Mononuclear cell (primary cell): Measurements from ENCODE around the gene PAN2. TPM values are rescaled to one million over a fixed set of nuclear protein-coding genes. Genes with fewer than 3 reads are reported as not detected.
A peak's percentile ranks its signal among the peaks of the same experiment; 100 is the strongest.
"Not testable (repeated sequence)": the region's sequence is repeated elsewhere in the genome, so short reads cannot be mapped to it uniquely, and the experiment has no call there.

Experiments used
- H3K27me3 ChIP-seq: 2 replicates; pipeline ENCODE4 v1.6.0; 2011; ENCODE audit warnings: low read length, control low read depth; ENCODE audit not compliant: insufficient read depth
- H3K4me1 ChIP-seq: 2 replicates; pipeline ENCODE4 v1.5.1; 2011; ENCODE audit warnings: mild to moderate bottlenecking, low read length, control low read depth; ENCODE audit not compliant: insufficient read depth
- H3K4me3 ChIP-seq: 2 replicates; pipeline ENCODE4 v1.5.1; 2011; ENCODE audit warnings: mild to moderate bottlenecking, low read length, moderate library complexity
- H3K9me3 ChIP-seq: 2 replicates; pipeline ENCODE4 v1.5.1; 2011; ENCODE audit warnings: low read depth, mild to moderate bottlenecking, control low read depth, low read length
- total RNA-seq: library from RNA; depleted of rRNA; stranded (reverse); fragments of >200 nt; gene quantifications from one replicate; pipeline ENCODE4 v1.2.3, GENCODE V29; 2012

PAN2 gene
- total RNA-seq, 1 donor, result 39.8 TPM

DNA sequence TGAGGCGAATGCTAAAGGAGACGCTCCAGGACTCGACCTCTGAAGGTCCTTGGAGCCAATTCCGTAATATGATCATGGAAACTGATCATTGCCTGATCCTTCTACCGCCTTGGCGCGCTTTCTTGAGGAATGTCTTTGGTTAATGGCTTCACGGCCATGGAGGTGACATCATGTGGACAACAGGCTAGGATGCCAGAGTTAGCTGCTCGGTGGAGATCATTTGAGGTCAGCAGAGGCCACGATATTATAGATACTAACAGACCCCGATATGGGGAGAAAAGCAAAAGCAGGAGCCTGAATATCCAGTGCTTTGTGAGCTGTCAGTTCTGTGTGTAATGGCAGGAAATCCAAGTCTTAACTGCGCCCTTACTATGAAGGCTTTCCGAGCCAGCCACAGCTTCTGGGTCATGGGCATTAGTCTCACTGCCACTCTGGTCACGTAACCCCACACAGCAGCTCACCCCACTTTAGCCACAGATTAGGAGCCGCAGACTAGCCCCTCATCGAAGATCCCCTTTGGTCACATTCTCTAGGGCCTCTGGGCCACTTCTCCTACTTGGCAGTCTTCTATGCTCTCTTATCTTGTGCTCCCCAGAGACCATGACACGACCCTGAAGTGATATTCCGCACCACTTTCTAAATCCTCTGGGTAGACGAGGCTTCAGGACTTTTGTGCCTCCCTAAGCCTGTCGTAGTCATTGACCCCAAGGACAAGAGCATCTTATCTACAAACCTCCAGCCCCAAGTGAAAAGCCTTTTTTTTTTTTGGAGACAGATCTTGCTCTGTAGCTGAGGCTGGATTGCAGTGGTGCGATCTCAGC, 32.9 kb downstream of the PAN2 start:
- H3K4me1 ChIP-seq, result peaks cover 54% of the 10 kb centered on the region
- H3K9me3 ChIP-seq, result no peaks in the 10 kb centered on the region
- H3K27me3 ChIP-seq, result no peaks in the 10 kb centered on the region
- peak overlapping the region; percentile 84 for H3K4me3 ChIP-seq

DNA sequence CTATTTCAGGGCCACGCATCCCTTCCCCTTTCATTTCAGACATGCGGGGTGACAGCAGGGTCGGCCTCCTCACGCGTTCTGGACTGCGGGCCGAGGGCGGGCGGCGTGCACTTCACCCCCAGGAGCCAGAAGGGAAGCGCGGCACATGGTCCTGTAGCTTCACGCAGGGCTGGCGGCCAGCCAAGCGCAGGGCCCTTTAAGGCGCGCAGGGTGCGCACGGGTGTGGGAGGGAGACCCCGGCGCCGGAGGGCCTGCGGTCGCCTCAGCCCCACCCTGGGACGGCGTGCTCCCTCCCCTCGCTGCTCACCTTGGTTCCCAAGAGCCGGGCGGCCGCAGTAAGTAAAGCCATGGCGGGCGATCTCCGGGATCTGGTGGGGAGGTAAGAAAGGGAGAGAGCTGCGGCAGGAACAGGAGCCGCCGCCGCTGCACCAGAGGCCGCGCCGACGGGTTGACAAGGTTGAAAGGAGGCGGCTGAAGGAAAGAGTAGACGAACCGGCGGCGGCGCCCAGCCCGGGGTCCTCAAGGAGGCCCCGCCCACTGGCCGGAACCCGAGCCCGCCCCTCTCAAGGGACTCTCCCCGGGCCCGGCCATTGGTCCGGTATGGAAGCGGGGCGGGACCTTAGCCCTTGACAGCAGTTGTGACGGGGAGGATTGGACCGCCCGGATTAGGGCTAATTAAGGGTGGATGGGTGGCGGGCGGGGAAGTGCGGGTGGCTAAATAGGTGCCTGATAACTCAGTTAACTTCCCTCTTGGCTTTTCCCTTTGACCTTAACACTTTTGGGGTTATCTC, 33.8 kb downstream of the PAN2 start, which contains the start of gene CS:
Gene CS, minus strand, starts transcription at position 478 of the 791 bp plus-strand sequence. Its CDS starts 129 bp downstream, at position 349.
- H3K27me3 ChIP-seq, result no peaks in the 10 kb centered on the region
- H3K9me3 ChIP-seq, result no peaks in the 10 kb centered on the region
- H3K4me3 ChIP-seq, result peak within 1 kb of the TSS; percentile 84
- H3K4me1 ChIP-seq, result peaks cover 54% of the 10 kb centered on the region

DNA sequence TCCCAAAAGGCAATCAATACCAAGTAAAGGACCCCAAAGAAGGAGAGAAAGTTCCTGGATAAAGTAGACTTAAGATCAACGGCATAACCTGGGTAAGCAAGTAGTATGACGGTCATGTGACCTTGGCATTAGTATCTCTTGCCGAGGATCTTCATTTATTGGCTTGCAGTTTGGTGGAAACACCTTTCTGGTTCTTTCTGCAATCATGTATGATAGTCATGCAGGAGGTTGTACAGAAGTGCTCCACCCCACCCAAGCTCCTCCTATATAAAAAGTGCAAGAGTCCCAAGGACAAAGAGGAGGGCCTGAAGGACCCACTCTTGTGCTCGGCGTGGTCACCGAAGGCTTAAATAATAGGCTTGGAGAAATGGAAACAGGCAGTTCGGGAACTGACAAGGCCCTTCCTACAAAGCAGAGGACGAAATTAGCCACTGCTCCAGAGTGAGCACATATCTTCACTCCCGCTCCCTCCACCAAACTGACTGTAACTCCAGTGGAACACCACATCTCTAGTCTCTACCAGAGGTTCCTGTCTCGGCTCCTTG, 34.4 kb downstream of the PAN2 start:
- Histone ChIP-seq H3K4me3 (peak overlapping the region; percentile 84), H3K4me1 (peaks cover 54% of the 10 kb centered on the region), H3K27me3 (no peaks in the 10 kb centered on the region), H3K9me3 (no peaks in the 10 kb centered on the region)

DNA sequence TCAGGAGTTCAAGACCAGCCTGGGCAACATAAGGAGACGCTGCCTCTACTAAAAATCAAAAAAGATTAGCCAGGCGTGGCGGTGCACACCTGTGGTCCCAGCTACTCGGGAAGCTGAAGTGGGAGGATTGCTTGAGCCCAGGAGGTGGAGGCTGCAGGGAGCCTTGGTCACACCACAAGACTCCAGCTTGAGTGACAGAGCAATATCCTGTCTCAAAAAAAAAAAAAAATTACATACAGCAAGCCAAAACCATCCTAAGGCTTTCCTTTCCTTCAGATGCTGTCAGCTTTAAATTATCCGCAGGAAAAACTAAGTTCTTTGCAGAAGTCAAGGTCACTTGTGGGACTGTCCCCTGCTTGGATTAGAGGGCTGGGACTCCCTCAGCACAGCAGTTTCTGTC, 35.0 kb downstream of the PAN2 start:
- H3K4me3 ChIP-seq, result peak overlapping the region; percentile 84
- peaks cover 54% of the 10 kb centered on the region for H3K4me1 ChIP-seq
- H3K9me3 ChIP-seq, result no peaks in the 10 kb centered on the region
- H3K27me3 ChIP-seq, result no peaks in the 10 kb centered on the region

DNA sequence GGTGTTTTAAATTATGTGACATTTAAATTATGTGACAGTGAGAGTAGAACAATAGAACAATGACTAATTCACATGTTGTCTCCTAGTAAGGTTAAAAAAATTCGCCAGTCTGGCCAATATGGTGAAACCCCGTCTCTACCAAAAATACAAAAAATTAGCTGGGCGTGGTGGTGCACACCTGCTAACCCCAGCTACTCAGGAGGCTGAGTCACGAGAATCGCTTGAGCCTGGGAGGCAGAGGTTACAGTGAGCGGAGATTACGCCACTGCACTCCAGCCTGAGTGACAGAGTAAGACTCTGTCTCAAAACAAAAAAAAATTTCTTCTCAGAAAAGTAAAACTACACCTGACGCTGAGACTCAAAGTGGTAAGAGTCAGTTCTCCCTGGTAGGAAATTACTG, 36.4 kb downstream of the PAN2 start:
- H3K9me3 ChIP-seq, result no peaks in the 10 kb centered on the region
- no peak overlapping the region for H3K4me3 ChIP-seq
- peaks cover 54% of the 10 kb centered on the region for H3K4me1 ChIP-seq
- no peaks in the 10 kb centered on the region for H3K27me3 ChIP-seq

DNA sequence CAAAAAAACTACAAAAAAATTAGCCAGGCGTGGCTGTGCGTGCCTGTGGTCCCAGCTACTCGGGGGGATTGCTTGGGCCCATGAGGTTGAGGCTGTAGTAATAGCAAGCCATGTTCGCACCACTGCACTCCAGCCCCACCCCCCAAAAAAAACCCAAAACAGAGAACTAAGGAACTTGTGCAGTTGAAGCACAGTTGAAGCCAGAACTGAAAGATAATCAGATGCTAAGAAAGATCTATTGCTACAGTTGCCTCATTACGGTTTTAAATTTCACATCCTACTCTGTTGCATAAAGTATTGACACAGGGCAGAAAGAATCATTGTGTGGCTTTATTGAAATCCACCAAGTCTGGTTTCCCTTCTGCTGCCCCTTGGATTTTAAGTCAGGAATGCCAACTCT, 37.5 kb downstream of the PAN2 start:
- H3K9me3 ChIP-seq, result no peaks in the 10 kb centered on the region
- H3K27me3 ChIP-seq, result no peaks in the 10 kb centered on the region
- no peak overlapping the region for H3K4me3 ChIP-seq
- H3K4me1 ChIP-seq, result peaks cover 52% of the 10 kb centered on the region

DNA sequence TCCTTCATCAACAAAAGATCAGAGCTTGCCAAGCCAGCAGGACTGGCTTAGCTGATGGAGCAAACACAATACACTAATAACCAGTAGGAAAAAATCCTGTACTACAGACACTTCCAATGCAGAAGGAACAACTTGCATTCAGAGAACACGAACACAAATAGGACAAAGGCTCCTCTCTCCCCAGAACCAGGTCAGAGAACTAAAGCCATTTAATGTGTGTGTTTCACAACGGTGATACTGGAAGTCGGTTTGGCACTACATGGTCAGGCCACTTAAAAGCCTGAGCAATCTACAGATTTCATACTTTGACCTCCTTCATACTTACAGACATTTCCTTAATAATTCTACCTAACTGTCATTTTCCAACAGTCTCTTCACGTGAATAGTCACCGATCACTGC, 40.0 kb downstream of the PAN2 start:
- Histone ChIP-seq H3K9me3 (no peaks in the 10 kb centered on the region), H3K27me3 (no peaks in the 10 kb centered on the region), H3K4me3 (no peak overlapping the region), H3K4me1 (peaks cover 38% of the 10 kb centered on the region)

DNA sequence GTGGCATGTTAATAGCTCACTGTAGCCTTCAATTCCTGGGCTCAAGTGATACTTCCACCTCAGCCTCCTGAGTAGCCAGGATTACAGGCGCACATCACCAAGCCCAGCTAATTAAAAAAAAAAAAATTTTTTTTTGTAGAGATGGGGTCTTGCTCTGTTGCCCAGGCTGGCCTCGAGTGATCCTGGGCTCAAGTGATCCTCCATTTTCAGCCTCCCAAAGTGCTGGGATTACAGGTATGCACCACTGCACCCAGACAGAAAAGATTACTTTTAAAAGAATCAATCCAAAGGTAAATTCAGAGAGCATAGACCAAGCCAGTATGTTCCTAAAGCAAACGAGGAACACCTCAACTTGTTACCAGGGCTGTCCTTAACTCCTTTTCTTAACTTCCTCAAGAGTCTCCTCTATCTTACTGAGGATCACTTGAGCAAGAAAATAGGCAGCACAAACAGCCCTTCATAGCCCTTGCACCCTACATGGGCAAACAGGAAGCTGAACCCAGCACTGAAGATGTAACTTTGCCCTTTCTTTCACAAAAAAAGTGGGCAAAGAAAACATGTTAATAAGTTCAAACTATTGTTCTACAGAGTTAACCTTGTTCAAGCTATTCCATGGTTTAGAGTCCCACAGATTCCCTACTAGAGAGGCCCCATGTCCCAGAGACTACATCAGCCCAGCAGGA, 45.0 kb downstream of the PAN2 start:
- H3K4me1 ChIP-seq, result peaks cover 13% of the 10 kb centered on the region
- H3K27me3 ChIP-seq, result no peaks in the 10 kb centered on the region
- H3K4me3 ChIP-seq, result no peak overlapping the region
- no peaks in the 10 kb centered on the region for H3K9me3 ChIP-seq

DNA sequence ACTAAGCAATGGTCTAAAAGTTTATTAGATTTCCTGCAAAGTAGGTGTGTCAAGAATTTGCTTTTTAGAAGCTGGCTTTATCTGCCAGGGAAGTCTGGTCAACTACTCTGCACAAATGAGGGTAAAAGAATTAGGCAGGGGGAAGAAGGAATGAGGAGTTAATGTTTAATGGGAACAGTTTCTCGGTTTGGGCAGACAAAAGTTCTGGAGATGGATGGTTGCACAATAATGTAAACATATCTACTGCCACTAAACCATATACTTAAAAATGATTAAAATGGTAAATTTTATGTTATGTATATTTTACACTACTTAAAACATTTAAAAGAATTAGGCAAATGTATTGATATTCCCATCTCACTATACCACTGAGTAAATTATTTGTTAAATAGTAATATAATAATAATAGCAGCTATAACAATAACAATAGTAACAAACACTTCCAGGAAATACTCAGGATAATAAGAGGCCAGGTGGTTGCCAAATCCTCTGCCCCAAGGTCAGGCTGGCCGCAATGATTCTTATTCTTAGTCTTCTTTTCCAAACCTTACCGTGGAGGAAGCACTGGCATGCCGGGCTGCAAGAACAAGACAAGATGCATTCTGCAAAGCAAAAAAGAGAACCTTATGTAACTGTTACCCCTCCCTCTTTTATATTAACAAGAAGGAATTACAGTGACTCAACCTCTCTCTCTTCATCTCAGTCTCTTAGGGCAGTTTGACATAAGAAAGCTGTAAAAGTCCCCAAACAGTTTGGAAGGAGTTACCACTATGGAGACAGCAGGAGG, 47.6 kb downstream of the PAN2 start:
- no peak overlapping the region for H3K4me3 ChIP-seq
- no peaks in the 10 kb centered on the region for H3K27me3 ChIP-seq
- H3K4me1 ChIP-seq, result peaks cover 7% of the 10 kb centered on the region
- no peaks in the 10 kb centered on the region for H3K9me3 ChIP-seq

DNA sequence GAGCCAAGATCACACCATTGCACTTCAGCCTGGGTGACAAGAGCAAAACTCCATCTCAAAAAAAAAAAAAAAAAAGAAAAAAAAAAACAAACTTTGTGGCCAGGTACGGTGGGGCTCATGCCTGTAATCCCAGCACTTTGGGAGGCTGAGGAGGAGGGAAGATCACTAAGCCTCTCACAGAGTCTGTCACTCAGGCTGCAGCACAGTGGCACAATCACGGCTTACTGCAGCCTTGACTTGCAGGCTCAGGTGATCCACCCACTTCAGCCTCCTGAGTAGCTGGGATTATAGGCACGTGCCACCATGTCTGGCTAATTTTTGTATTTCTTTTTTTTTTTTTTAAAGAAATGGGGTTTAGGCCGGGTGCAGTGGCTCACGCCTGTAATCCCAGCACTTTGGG, 49.5 kb downstream of the PAN2 start:
- not testable (repeated sequence) for H3K4me1 ChIP-seq, H3K4me3 ChIP-seq, H3K9me3 ChIP-seq, H3K27me3 ChIP-seq

DNA sequence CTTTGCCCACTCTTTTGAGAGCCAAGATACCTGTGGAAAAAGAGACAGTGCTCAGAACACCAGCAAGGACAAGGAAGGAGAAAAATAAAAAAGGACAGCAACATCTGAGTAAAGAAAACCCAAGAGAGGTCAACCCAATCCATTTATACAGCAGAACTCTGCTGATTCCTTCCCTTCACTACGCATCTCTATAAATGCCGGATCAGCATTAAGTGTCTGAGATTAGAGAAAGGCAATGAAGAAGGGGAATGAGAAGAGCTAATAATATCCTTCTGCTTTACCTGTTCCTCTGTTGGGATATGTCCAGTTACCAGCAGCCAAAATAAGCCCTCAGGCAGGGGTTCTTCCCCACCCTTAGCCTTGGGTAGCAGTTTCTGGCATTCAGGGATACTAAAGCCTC, 51.2 kb downstream of the PAN2 start:
- no peak overlapping the region for H3K4me3 ChIP-seq
- H3K4me1 ChIP-seq, result no peaks in the 10 kb centered on the region
- H3K27me3 ChIP-seq, result no peaks in the 10 kb centered on the region
- no peaks in the 10 kb centered on the region for H3K9me3 ChIP-seq

DNA sequence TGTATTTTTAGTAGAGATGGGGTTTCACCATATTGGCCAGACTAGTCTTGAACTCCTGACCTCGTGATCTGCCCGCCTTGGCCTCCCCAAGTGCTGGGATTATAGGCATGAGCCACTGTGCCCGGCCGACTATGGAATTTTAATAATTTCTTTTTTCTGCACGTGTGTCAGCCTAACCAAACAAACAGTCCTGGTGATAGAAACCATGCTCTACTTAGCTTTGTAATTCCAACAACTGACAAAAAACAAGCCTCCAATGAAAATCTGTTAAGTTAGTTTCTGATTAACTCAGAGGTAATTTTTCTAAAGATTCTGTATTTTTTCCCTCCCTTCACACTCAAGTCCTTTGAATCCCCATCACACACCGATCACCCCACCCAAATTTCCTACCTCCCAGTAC, 51.8 kb downstream of the PAN2 start:
- H3K4me3 ChIP-seq, result no peak overlapping the region
- no peaks in the 10 kb centered on the region for H3K27me3 ChIP-seq
- H3K4me1 ChIP-seq, result no peaks in the 10 kb centered on the region
- H3K9me3 ChIP-seq, result no peaks in the 10 kb centered on the region

DNA sequence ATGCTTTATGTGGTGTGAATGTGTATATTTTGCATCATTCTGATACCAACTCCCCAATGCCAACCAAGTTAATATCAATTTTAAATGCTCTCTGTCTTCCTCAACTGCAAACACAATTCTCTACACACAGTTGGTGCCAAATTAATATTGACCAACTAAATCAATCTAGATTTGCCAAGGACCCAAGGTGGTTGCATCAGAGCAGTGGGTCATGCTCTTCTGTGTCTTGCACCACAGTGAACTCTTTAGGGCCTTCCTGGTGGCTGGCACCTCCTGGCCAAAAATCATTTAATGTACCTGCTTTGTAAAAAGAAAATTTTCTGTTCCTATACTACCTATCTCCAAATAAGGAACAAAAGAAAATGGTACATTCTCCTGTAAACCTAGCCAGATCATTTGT, 53.0 kb downstream of the PAN2 start:
- no peak overlapping the region for H3K4me3 ChIP-seq
- H3K27me3 ChIP-seq, result no peaks in the 10 kb centered on the region
- H3K4me1 ChIP-seq, result no peaks in the 10 kb centered on the region
- H3K9me3 ChIP-seq, result no peaks in the 10 kb centered on the region

DNA sequence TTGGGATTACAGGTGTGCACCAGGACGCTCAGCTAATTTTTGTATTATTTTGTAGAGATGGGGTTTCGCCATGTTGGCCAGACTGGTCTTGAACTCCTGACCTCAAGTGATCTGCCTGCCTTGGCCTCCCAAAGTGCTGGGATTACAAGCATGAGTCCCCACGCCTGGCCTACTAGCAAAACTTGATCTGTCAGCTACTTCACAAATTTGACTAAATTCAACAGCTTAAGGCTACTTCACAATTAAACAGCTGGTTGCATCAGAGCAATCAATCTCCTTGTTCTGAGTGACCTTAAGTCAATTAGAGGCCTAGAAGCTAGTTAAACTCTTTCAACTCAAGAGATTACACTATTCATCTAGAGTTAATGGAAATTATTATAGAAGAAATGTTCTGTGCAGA, 54.9 kb downstream of the PAN2 start:
- Histone ChIP-seq H3K4me1 (no peaks in the 10 kb centered on the region), H3K9me3 (no peaks in the 10 kb centered on the region), H3K27me3 (no peaks in the 10 kb centered on the region), H3K4me3 (no peak overlapping the region)
